H1 (cell line): ENCODE measurements around the gene PCDHAC1. TPM values are rescaled to one million over a fixed set of nuclear protein-coding genes. Genes with fewer than 3 reads are reported as not detected.

ENCODE experiments used
- CTCF ChIA-PET: fragments of 300-600 bp; sonication (Branson Sonifier 250); formaldehyde crosslinking; loops from one replicate; lab custom pipeline; 2021; ENCODE audit not compliant: partially characterized antibody; lab: Charles Lee
- POLR2A ChIA-PET: fragments of 300-600 bp; sonication (Branson Sonifier 250); formaldehyde crosslinking; loops from one replicate; lab custom pipeline; 2021; ENCODE audit warnings: inconsistent platforms; ENCODE audit not compliant: partially characterized antibody; lab: Charles Lee
- DNase-seq, 2 experiments: peaks; one replicate each; pipeline versions ENCODE4 v3.0.0 to v3.0.0-alpha.2; 2010 to 2022; ENCODE audit warnings: low spot score in 2 of 2, low read depth in 1 of 2, mixed read lengths in 1 of 2
- FAIRE-seq: peaks from 2 replicates; lab custom pipeline; 2011; peaks lifted over from hg19 to GRCh38; lab: Jason Lieb, UNC
- H2AFZ ChIP-seq: 2 replicates; pipeline ENCODE4 v1.8.1; 2012; ENCODE audit warnings: low read length, inconsistent platforms
- H2AK5ac ChIP-seq: 2 replicates; pipeline ENCODE4 v1.6.1; 2013; ENCODE audit warnings: low read depth, low read length
- H2BK120ac ChIP-seq: replicated peaks from 2 replicates; pipeline ENCODE3; 2013; ENCODE audit warnings: low read depth, low read length, inconsistent platforms
- H2BK12ac ChIP-seq: 2 replicates; pipeline ENCODE4 v1.6.1; 2013; ENCODE audit warnings: low read depth, low read length
- H2BK15ac ChIP-seq: 2 replicates; pipeline ENCODE4 v1.6.1; 2013; ENCODE audit warnings: low read length
- H2BK20ac ChIP-seq: 2 replicates; pipeline ENCODE4 v1.6.1; 2013; ENCODE audit warnings: low read length
- H2BK5ac ChIP-seq: 2 replicates; pipeline ENCODE4 v1.6.1; 2013; ENCODE audit warnings: low read depth, low read length
- H3K14ac ChIP-seq: 2 replicates; pipeline ENCODE4 v1.6.1; 2013; ENCODE audit warnings: inconsistent platforms; ENCODE audit not compliant: insufficient read length
- H3K18ac ChIP-seq: 2 replicates; pipeline ENCODE4 v1.6.1; 2013; ENCODE audit warnings: low read length; ENCODE audit errors: extremely low read depth
- H3K23ac ChIP-seq: 2 replicates; pipeline ENCODE4 v1.6.1; 2013; ENCODE audit warnings: inconsistent platforms; ENCODE audit not compliant: insufficient read length
- H3K23me2 ChIP-seq: 2 replicates; pipeline ENCODE4 v1.6.1; 2013; ENCODE audit warnings: low read depth, low read length
- H3K27ac ChIP-seq: 2 replicates; pipeline ENCODE4 v1.6.1; 2011; ENCODE audit warnings: low read depth, low read length, inconsistent platforms
- H3K27me3 ChIP-seq, 4 experiments: replicated peaks in 1 of 4; 1 replicate in 1 of 4; 2 replicates in 3 of 4; pipeline versions ENCODE4 v1.6.1 to v1.8.1; 2011 to 2013; ENCODE audit warnings: low read length in 3 of 4, mild to moderate bottlenecking in 3 of 4, inconsistent platforms in 2 of 4, mixed read lengths in 2 of 4, moderate library complexity in 1 of 4; ENCODE audit not compliant: control insufficient read depth in 3 of 4, insufficient read depth in 3 of 4; ENCODE audit errors: extremely low read depth in 1 of 4
- H3K36me3 ChIP-seq, 4 experiments: 2 replicates each; pipeline versions ENCODE4 v1.6.1 to v1.8.1; 2011 to 2013; ENCODE audit warnings: mild to moderate bottlenecking in 4 of 4, low read length in 3 of 4, moderate library complexity in 2 of 4, control low read depth in 1 of 4, inconsistent platforms in 1 of 4; ENCODE audit not compliant: insufficient read depth in 4 of 4, control insufficient read depth in 2 of 4
- H3K4ac ChIP-seq: replicated peaks from 2 replicates; pipeline ENCODE3; 2013; ENCODE audit warnings: low read length, low read depth, mixed read lengths, inconsistent platforms; ENCODE audit not compliant: insufficient read length
- H3K4me1 ChIP-seq, 4 experiments: replicated peaks in 1 of 4; 1 replicate in 1 of 4; 2 replicates in 3 of 4; pipeline versions ENCODE4 v1.6.1 to v1.8.1; 2011 to 2013; ENCODE audit warnings: low read length in 3 of 4, inconsistent platforms in 2 of 4, mixed read lengths in 1 of 4; ENCODE audit not compliant: insufficient read depth in 4 of 4, control insufficient read depth in 3 of 4
- H3K4me2 ChIP-seq, 2 experiments: 2 replicates each; pipeline versions ENCODE4 v1.6.1 to v1.8.1; 2011 to 2013; ENCODE audit warnings: low read depth in 2 of 2, low read length in 2 of 2, control low read depth in 1 of 2, inconsistent platforms in 1 of 2, mild to moderate bottlenecking in 1 of 2; ENCODE audit not compliant: insufficient read depth in 1 of 2
- H3K4me3 ChIP-seq, 4 experiments: fragments of 200-600, 300-600 bp in 1 of 4; sonication (generic), shearing (Covaris generic), sonication (Bioruptor Twin) in 1 of 4; 2 replicates each; pipeline versions ENCODE4 v1.5.1 to v1.8.1; 2011 to 2016; ENCODE audit warnings: low read length in 4 of 4, low read depth in 3 of 4, control low read depth in 2 of 4, inconsistent platforms in 2 of 4, mild to moderate bottlenecking in 2 of 4, mixed read lengths in 1 of 4, moderate library complexity in 1 of 4; ENCODE audit not compliant: insufficient read depth in 2 of 4; ENCODE audit errors: extremely low read depth in 1 of 4
- H3K56ac ChIP-seq: replicated peaks from 2 replicates; pipeline ENCODE3; 2013; ENCODE audit warnings: low read depth, mild to moderate bottlenecking, mixed read lengths, low read length, inconsistent platforms; ENCODE audit not compliant: insufficient read length
- H3K79me1 ChIP-seq: 2 replicates; pipeline ENCODE4 v1.6.1; 2013; ENCODE audit warnings: low read depth, low read length, control low read depth
- H3K79me2 ChIP-seq, 2 experiments: 2 replicates each; pipeline versions ENCODE4 v1.6.1 to v1.8.1; 2012 to 2013; ENCODE audit warnings: low read length in 2 of 2, mild to moderate bottlenecking in 2 of 2, inconsistent platforms in 1 of 2; ENCODE audit not compliant: insufficient read depth in 2 of 2, control insufficient read depth in 1 of 2
- H3K9ac ChIP-seq, 4 experiments: replicated peaks in 1 of 4; 1 replicate in 1 of 4; 2 replicates in 3 of 4; pipeline versions ENCODE4 v1.6.1 to v1.8.1; 2011 to 2013; ENCODE audit warnings: low read depth in 3 of 4, low read length in 3 of 4, control low read depth in 2 of 4, mild to moderate bottlenecking in 2 of 4, moderate library complexity in 2 of 4, inconsistent platforms in 1 of 4; ENCODE audit errors: extremely low read depth in 1 of 4
- H3K9me3 ChIP-seq, 2 experiments: 2 replicates each; pipeline versions ENCODE4 v1.6.1 to v1.8.1; 2012 to 2013; ENCODE audit warnings: mild to moderate bottlenecking in 2 of 2, moderate library complexity in 2 of 2, control low read depth in 1 of 2, inconsistent platforms in 1 of 2, low read depth in 1 of 2, low read length in 1 of 2, mixed read lengths in 1 of 2; ENCODE audit not compliant: insufficient read depth in 2 of 2
- H4K20me1 ChIP-seq, 2 experiments: replicated peaks in 1 of 2; 2 replicates each; pipeline versions ENCODE3 to v1.8.1; 2011 to 2013; ENCODE audit warnings: inconsistent platforms in 2 of 2, low read length in 2 of 2, mild to moderate bottlenecking in 1 of 2; ENCODE audit not compliant: insufficient read depth in 2 of 2, control insufficient read depth in 1 of 2
- H4K5ac ChIP-seq: 2 replicates; pipeline ENCODE4 v1.6.1; 2013; ENCODE audit warnings: low read length, low read depth, mixed read lengths, inconsistent platforms; ENCODE audit not compliant: insufficient read length
- H4K8ac ChIP-seq: 2 replicates; pipeline ENCODE4 v1.8.0; 2013; ENCODE audit warnings: mild to moderate bottlenecking, moderate library complexity, low read length, inconsistent platforms; ENCODE audit not compliant: insufficient read depth; ENCODE audit errors: extremely low read depth
- H4K91ac ChIP-seq: replicated peaks from 2 replicates; pipeline ENCODE3; 2013; ENCODE audit warnings: low read length, mixed read lengths, inconsistent platforms; ENCODE audit not compliant: insufficient read length
- BRCA1 ChIP-seq: IDR thresholded peaks from 2 replicates; pipeline ENCODE4 v1.6.1; 2012; ENCODE audit warnings: low read depth, low read length, improper control_type of control experiment
- CBX5 ChIP-seq: fragments of 300-800, 300-1000 bp; sonication (generic); IDR thresholded peaks from 2 replicates; pipeline ENCODE4 v1.7.1; 2016; ENCODE audit warnings: antibody characterized with exemption, low read length, low read depth
- CHD1 ChIP-seq: IDR thresholded peaks from 2 replicates; pipeline ENCODE4 v1.6.1; 2012; ENCODE audit warnings: low read depth, low read length, improper control_type of control experiment
- CREB1 ChIP-seq: IDR thresholded peaks from 2 replicates; pipeline ENCODE4 v1.6.1; 2012; ENCODE audit warnings: inconsistent platforms
- CTBP2 ChIP-seq: IDR thresholded peaks from 2 replicates; pipeline ENCODE4 v1.7.0; 2011; ENCODE audit warnings: borderline replicate concordance, mild to moderate bottlenecking, moderate library complexity, mixed read lengths, low read length; ENCODE audit not compliant: insufficient read depth, insufficient read length
- GABPA ChIP-seq: IDR thresholded peaks from 2 replicates; pipeline ENCODE4 v1.6.1; 2011; ENCODE audit warnings: mild to moderate bottlenecking, low read length, moderate library complexity, borderline replicate concordance; ENCODE audit not compliant: insufficient read depth
- MAFK ChIP-seq: IDR thresholded peaks from 2 replicates; pipeline ENCODE4 v1.6.1; 2012; ENCODE audit warnings: low read depth, mild to moderate bottlenecking, improper control_type of control experiment, low read length
- NANOG ChIP-seq: IDR thresholded peaks from 2 replicates; pipeline ENCODE4 v1.6.1; 2011; ENCODE audit warnings: low read length, low read depth, mild to moderate bottlenecking, inconsistent platforms; ENCODE audit not compliant: insufficient read depth, poor library complexity, severe bottlenecking
- POLR2AphosphoS5 ChIP-seq: IDR thresholded peaks from 2 replicates; pipeline ENCODE4 v1.6.1; 2011; ENCODE audit warnings: low read depth, low read length
- RAD21 ChIP-seq, 2 experiments: IDR thresholded peaks in 1 of 2; conservative IDR thresholded peaks in 1 of 2; 2 replicates each; pipeline ENCODE4 v1.6.1; 2011; ENCODE audit warnings: low read depth in 2 of 2, low read length in 2 of 2, improper control_type of control experiment in 1 of 2, inconsistent platforms in 1 of 2, mild to moderate bottlenecking in 1 of 2, moderate library complexity in 1 of 2
- RFX5 ChIP-seq: IDR thresholded peaks from 2 replicates; pipeline ENCODE4 v1.6.1; 2011; ENCODE audit warnings: low read depth, low read length, improper control_type of control experiment, borderline replicate concordance
- SIX5 ChIP-seq: IDR thresholded peaks from 2 replicates; pipeline ENCODE4 v1.6.1; 2011; ENCODE audit warnings: mild to moderate bottlenecking, low read depth, low read length
- SP2 ChIP-seq: IDR thresholded peaks from 2 replicates; pipeline ENCODE4 v1.6.1; 2012; ENCODE audit warnings: mild to moderate bottlenecking, low read length, inconsistent platforms
- SP4 ChIP-seq: IDR thresholded peaks from 2 replicates; pipeline ENCODE4 v1.6.1; 2012; ENCODE audit warnings: low read length, inconsistent platforms
- TAF1 ChIP-seq: IDR thresholded peaks from 2 replicates; pipeline ENCODE4 v1.6.1; 2011; ENCODE audit warnings: mild to moderate bottlenecking, low read depth, low read length
- WGBS, 2 experiments: shearing (Covaris generic) in 1 of 2; methylation state at CpG; one replicate each; pipeline versions ENCODE4 v1.1.6 to v1.1.7; 2013 to 2015; ENCODE audit warnings: low lambda C conversion rate in 2 of 2, mixed read lengths in 2 of 2, inconsistent platforms in 1 of 2, low coverage in 1 of 2, missing lambda C conversion rate in 1 of 2; ENCODE audit not compliant: insufficient replicate concordance in 2 of 2, insufficient coverage in 1 of 2, insufficient read length in 1 of 2; ENCODE audit errors: extremely low coverage in 1 of 2, missing lambda C conversion rate in 1 of 2; 5-methylcytosine and 5-hydroxymethylcytosine counted together
- polyA plus RNA-seq, 7 experiments: library from polyadenylated mRNA; depleted of rRNA in 3 of 7; stranded (reverse) in 5 of 7; unstranded in 2 of 7; fragments of >200 nt in 5 of 7; fragments of 200-250 nt in 2 of 7; gene quantifications; 1 replicate in 5 of 7; 2 replicates in 1 of 7; 4 replicates in 1 of 7; pipeline versions ENCODE4 v1.2.1 to v1.2.3, GENCODE V29; 2011 to 2013; ENCODE audit warnings: missing spikeins in 2 of 7, mixed read lengths in 2 of 7
- total RNA-seq: library from RNA; stranded (reverse); fragmentation: NEBNext Ultra II Directional; extraction: Animal tissue kit (Norgen Biotek cat#: 25700); gene quantifications from 2 replicates; pipeline ENCODE4 v1.2.1, GENCODE V29; 2021

The PCDHAC1 gene
- total and polyA plus RNA-seq, 2 of the 8 experiments (the other 6 are each of a cell fraction or from before 2014, with no cell fraction given), result 2.2 to 4.5 TPM

GRCh38 chr5:140978983-140979382, 52.9 kb downstream of the PCDHAC1 start:
- Histone ChIP-seq H3K79me1 (no peaks in the 10 kb centered on the region), H3K4me2 (no peak overlapping the region), H3K4me1 (peaks cover 0 to 8% (median 0%) of the 10 kb centered on the region in 4 experiments; a peak in 5 of 7 replicates), H3K27me3 (no peaks in the 10 kb centered on the region), H3K4ac (no peak overlapping the region), H2BK12ac (no peak overlapping the region), H2BK5ac (no peak overlapping the region), H4K20me1 (no peaks in the 10 kb centered on the region), H2AK5ac (no peak overlapping the region), H3K27ac (no peak overlapping the region), H3K56ac (no peak overlapping the region), H4K5ac (no peak overlapping the region), H3K79me2 (no peaks in the 10 kb centered on the region), H2BK20ac (no peak overlapping the region), H3K14ac (no peak overlapping the region), H3K18ac (no peak overlapping the region), H3K9me3 (no peaks in the 10 kb centered on the region), H3K23me2 (no peaks in the 10 kb centered on the region), H3K23ac (no peak overlapping the region), H2AFZ (no peak overlapping the region), H4K8ac (no peak overlapping the region), H4K91ac (no peak overlapping the region), H2BK15ac (no peak overlapping the region), H3K36me3 (no peaks in the 10 kb centered on the region), H3K9ac (no peak overlapping the region), H2BK120ac (no peak overlapping the region), H3K4me3 (no peak overlapping the region)
- CTCF ChIA-PET, result interaction anchor here (0.5 to 4.2 kb wide), 6 partner anchors 12 to 103 kb away, joined by 3 to 18 read pairs (median 4); partner anchors contain the start of genes PCDHA12 and PCDHAC2
- POLR2A ChIA-PET, result interaction anchor here (1.0 to 4.3 kb wide), 4 partner anchors 9 to 61 kb away, joined by 3 to 22 read pairs (median 7); partner anchors contain the start of gene PCDHAC2
- no peak for DNase-seq
- FAIRE-seq, result no peak
- 95% methylated on average over 1 of the region's 1 CpG; no CpG with 5 or more reads in 1 of the 2 experiments for WGBS, 2 experiments
- TF ChIP-seq BRCA1, result no peak
- no peak for TF ChIP-seq POLR2AphosphoS5
- no peak for TF ChIP-seq GABPA
- TF ChIP-seq MAFK, result no peak
- TF ChIP-seq CBX5, result no peak
- no peak for TF ChIP-seq SIX5
- no peak for TF ChIP-seq NANOG
- no peak for TF ChIP-seq SP4
- TF ChIP-seq RFX5, result no peak
- TF ChIP-seq TAF1, result no peak
- TF ChIP-seq CREB1, result no peak
- no peak for TF ChIP-seq CHD1
- TF ChIP-seq RAD21 (IDR thresholded peaks at IDR 0.05 in 1 of 2, conservative IDR thresholded peaks at IDR 0.05 in 1 of 2; ENCODE audit: low read depth in 2 of 2, low read length in 2 of 2), result no peak
- no peak for TF ChIP-seq CTBP2
- TF ChIP-seq SP2, result no peak
